Smooth muscle cell (in vitro differentiated cells): ENCODE data around the gene FRZB. TPM values are rescaled to one million over a fixed set of nuclear protein-coding genes. Genes with fewer than 3 reads are reported as not detected.

ENCODE experiments used
- DNase-seq: peaks from one replicate; lab custom pipeline; 2025; ENCODE audit not compliant: unreplicated experiment; lab: John Stamatoyannopoulos, UW
- H2AFZ ChIP-seq: fragments of 200-600 bp; sonication (generic); 2 replicates; pipeline ENCODE4 v1.6.0; 2016; ENCODE audit warnings: antibody characterized with exemption, low read depth, mild to moderate bottlenecking
- H3F3A ChIP-seq: fragments of 200-600 bp; sonication (generic); 2 replicates; pipeline ENCODE4 v1.6.0; 2017; ENCODE audit warnings: antibody characterized with exemption, low read depth
- H3K27ac ChIP-seq: fragments of 200-600 bp; sonication (generic); 2 replicates; pipeline ENCODE4 v1.5.1; 2016; ENCODE audit warnings: low read depth, mild to moderate bottlenecking
- H3K27me3 ChIP-seq: fragments of 200-600 bp; sonication (generic); 2 replicates; pipeline ENCODE4 v1.6.1; 2016; ENCODE audit warnings: low read depth, mild to moderate bottlenecking
- H3K36me3 ChIP-seq: fragments of 200-600 bp; sonication (generic); 2 replicates; pipeline ENCODE4 v1.5.1; 2016; ENCODE audit warnings: low read depth
- H3K4me1 ChIP-seq: fragments of 200-600 bp; sonication (generic); 2 replicates; pipeline ENCODE4 v1.5.1; 2016; ENCODE audit warnings: low read depth
- H3K4me2 ChIP-seq: fragments of 200-600 bp; sonication (generic); 2 replicates; pipeline ENCODE4 v1.6.0; 2016; ENCODE audit warnings: mild to moderate bottlenecking
- H3K4me3 ChIP-seq: fragments of 200-600 bp; sonication (generic); 2 replicates; pipeline ENCODE4 v1.5.1; 2016; ENCODE audit warnings: mild to moderate bottlenecking
- H3K79me2 ChIP-seq: fragments of 200-600 bp; sonication (generic); 2 replicates; pipeline ENCODE4 v1.6.0; 2016; ENCODE audit warnings: low read depth, mild to moderate bottlenecking
- H3K9ac ChIP-seq: fragments of 200-600 bp; sonication (generic); 2 replicates; pipeline ENCODE4 v1.6.0; 2016; ENCODE audit warnings: low read depth
- H3K9me3 ChIP-seq: fragments of 200-600 bp; sonication (generic); replicated peaks from 2 replicates; pipeline ENCODE4 v1.5.1; 2016; ENCODE audit warnings: low read depth
- H4K20me1 ChIP-seq: fragments of 200-600 bp; sonication (generic); 2 replicates; pipeline ENCODE4 v1.6.0; 2016; ENCODE audit warnings: low read depth
- WGBS: methylation state at CpG from one replicate; pipeline ENCODE4 v1.1.7; 2016; ENCODE audit warnings: low lambda C conversion rate; 5-methylcytosine and 5-hydroxymethylcytosine counted together
- polyA plus RNA-seq: library from polyadenylated mRNA; unstranded; fragments of >200 nt; fragmentation: Nextera tagmentation; extraction: Ambion mirVana; gene quantifications from 2 replicates; pipeline ENCODE4 v1.2.1, GENCODE V29; 2016
- total RNA-seq: library from RNA; depleted of rRNA; stranded (reverse); fragments of >200 nt; gene quantifications from 2 replicates; pipeline ENCODE4 v1.2.3, GENCODE V29; 2014
- TF ChIP-seq, protein P1 (sequence below): fragments of 200-600 bp; sonication (generic); IDR thresholded peaks from 2 replicates; pipeline ENCODE4 v1.5.1; 2017; ENCODE audit warnings: borderline replicate concordance, mild to moderate bottlenecking, antibody characterized with exemption; ENCODE audit not compliant: insufficient read depth, poor library complexity, severe bottlenecking

FRZB gene
- total and polyA plus RNA-seq, 2 experiments from 2014 or later = 11.2 to 33.5 TPM

DNA sequence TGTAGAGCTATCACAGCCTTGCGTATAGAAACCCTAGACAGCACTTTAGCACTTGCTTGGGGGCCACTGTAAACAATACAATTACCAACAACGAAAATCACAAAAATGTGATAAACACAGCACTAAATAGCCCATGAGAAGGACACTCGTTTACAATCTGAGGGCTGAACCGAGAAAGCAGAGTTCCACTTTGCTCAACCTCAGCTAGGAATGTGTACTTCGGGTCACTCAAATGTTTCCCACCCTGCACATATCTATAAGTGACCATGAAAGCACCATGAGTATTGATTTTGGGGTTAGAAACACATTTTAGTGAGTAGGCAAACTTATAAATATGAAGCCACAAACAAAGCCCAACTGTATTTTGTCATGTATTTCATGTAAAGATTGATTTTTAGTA, 62.3 kb downstream of the FRZB start:
- WGBS = 94% methylated on average over 5 of the region's 5 CpGs
- no peak overlapping the region for H3K27ac ChIP-seq
- TF ChIP-seq, protein P1, sequence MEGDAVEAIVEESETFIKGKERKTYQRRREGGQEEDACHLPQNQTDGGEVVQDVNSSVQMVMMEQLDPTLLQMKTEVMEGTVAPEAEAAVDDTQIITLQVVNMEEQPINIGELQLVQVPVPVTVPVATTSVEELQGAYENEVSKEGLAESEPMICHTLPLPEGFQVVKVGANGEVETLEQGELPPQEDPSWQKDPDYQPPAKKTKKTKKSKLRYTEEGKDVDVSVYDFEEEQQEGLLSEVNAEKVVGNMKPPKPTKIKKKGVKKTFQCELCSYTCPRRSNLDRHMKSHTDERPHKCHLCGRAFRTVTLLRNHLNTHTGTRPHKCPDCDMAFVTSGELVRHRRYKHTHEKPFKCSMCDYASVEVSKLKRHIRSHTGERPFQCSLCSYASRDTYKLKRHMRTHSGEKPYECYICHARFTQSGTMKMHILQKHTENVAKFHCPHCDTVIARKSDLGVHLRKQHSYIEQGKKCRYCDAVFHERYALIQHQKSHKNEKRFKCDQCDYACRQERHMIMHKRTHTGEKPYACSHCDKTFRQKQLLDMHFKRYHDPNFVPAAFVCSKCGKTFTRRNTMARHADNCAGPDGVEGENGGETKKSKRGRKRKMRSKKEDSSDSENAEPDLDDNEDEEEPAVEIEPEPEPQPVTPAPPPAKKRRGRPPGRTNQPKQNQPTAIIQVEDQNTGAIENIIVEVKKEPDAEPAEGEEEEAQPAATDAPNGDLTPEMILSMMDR = no peak

GRCh38 chr2:182798736-182799135, 67.7 kb downstream of the FRZB start:
- no peak overlapping the region for H2AFZ ChIP-seq
- H3K79me2 ChIP-seq = no peaks in the 10 kb centered on the region
- H3K27me3 ChIP-seq = no peaks in the 10 kb centered on the region
- no peaks in the 10 kb centered on the region for H4K20me1 ChIP-seq
- 82% methylated on average over 2 of the region's 2 CpGs for WGBS
- no peak overlapping the region for H3K27ac ChIP-seq
- no peak overlapping the region for H3K4me3 ChIP-seq
- no peaks in the 10 kb centered on the region for H3F3A ChIP-seq
- no peaks in the 10 kb centered on the region for H3K4me1 ChIP-seq
- H3K9ac ChIP-seq = no peak overlapping the region
- DNase-seq = no peak
- TF ChIP-seq, protein P1 = no peak
- no peaks in the 10 kb centered on the region for H3K36me3 ChIP-seq
- no peak overlapping the region for H3K4me2 ChIP-seq
- H3K9me3 ChIP-seq = no peaks in the 10 kb centered on the region

More for the DNA sequence above, 62.3 kb downstream of the FRZB start:
- no peaks in the 10 kb centered on the region for H3K27me3 ChIP-seq
- no peak overlapping the region for H3K4me2 ChIP-seq
- H3K4me1 ChIP-seq = no peaks in the 10 kb centered on the region
- no peak for DNase-seq
- H3K9me3 ChIP-seq = no peaks in the 10 kb centered on the region
- no peaks in the 10 kb centered on the region for H3F3A ChIP-seq
- no peaks in the 10 kb centered on the region for H3K36me3 ChIP-seq
- H3K79me2 ChIP-seq = no peaks in the 10 kb centered on the region
- no peak overlapping the region for H3K4me3 ChIP-seq
- H2AFZ ChIP-seq = no peak overlapping the region
- no peaks in the 10 kb centered on the region for H4K20me1 ChIP-seq
- no peak overlapping the region for H3K9ac ChIP-seq

- 98% methylated on average over 2 of the region's 2 CpGs for WGBS
- TF ChIP-seq, protein P1 = no peak
- H3K4me3 ChIP-seq = no peak overlapping the region
Measured at GRCh38 chr2:182792441-182792840, 74.0 kb downstream of the FRZB start.

DNA sequence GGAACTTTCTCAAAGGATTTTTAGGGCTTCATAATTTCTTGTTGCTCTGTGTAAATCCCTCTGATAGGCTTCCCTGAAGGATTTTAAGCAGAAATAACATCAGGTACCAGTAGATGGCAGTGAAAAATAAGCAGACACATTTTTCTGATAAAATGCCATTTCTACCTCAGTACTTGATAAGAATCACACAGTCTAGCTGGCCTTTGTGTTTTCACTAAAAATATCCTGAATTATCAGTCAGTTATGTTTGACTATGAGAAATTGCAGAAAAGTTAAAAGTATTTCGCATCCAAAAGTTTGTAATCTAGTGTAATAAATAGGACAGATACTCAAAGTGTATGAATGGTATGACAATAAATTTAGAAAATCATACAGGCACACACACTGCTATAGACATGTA, 81.7 kb downstream of the FRZB start:
- 92% methylated on average over 1 of the region's 1 CpG for WGBS
- no peak for DNase-seq
- no peak overlapping the region for H3K27ac ChIP-seq
- no peaks in the 10 kb centered on the region for H3K9me3 ChIP-seq
- H3K4me1 ChIP-seq = no peaks in the 10 kb centered on the region
- no peaks in the 10 kb centered on the region for H4K20me1 ChIP-seq
- no peaks in the 10 kb centered on the region for H3F3A ChIP-seq
- H2AFZ ChIP-seq = no peak overlapping the region
- H3K79me2 ChIP-seq = no peaks in the 10 kb centered on the region
- H3K36me3 ChIP-seq = peaks cover 7% of the 10 kb centered on the region
- no peak overlapping the region for H3K4me3 ChIP-seq
- TF ChIP-seq, protein P1 = peak; percentile 53
- H3K9ac ChIP-seq = no peak overlapping the region
- no peak overlapping the region for H3K4me2 ChIP-seq
- H3K27me3 ChIP-seq = no peaks in the 10 kb centered on the region

More at GRCh38 chr2:182792441-182792840, 74.0 kb downstream of the FRZB start:
- DNase-seq = no peak
- Histone ChIP-seq H3K27me3 (no peaks in the 10 kb centered on the region), H3K9me3 (no peaks in the 10 kb centered on the region), H4K20me1 (no peaks in the 10 kb centered on the region), H3K79me2 (no peaks in the 10 kb centered on the region), H2AFZ (no peak overlapping the region), H3K9ac (no peak overlapping the region), H3K4me1 (no peaks in the 10 kb centered on the region), H3K27ac (no peak overlapping the region), H3F3A (no peaks in the 10 kb centered on the region), H3K4me2 (no peak overlapping the region), H3K36me3 (no peaks in the 10 kb centered on the region)
